Liver (tissue), 9 donors: Measurements from ENCODE around the gene CEND1. TPM values are rescaled to one million over a fixed set of nuclear protein-coding genes. Genes with fewer than 3 reads are reported as not detected.

ENCODE experiments used
- DNase-seq: peaks from one replicate; pipeline ENCODE4 v3.0.0-alpha.2; 2017; ENCODE audit warnings: low spot score
- H3K27ac ChIP-seq, 2 donors: one replicate each; pipeline ENCODE4 v1.7.0; 2013; ENCODE audit warnings: inconsistent platforms in 2 of 2, low read length in 2 of 2, control low read depth in 1 of 2, low read depth in 1 of 2, mild to moderate bottlenecking in 1 of 2
- H3K27me3 ChIP-seq, 4 donors: one replicate each; pipeline versions ENCODE4 v1.6.1 to v1.7.0; 2013; ENCODE audit warnings: low read length in 3 of 4, inconsistent platforms in 1 of 4, mild to moderate bottlenecking in 1 of 4, moderate library complexity in 1 of 4; ENCODE audit not compliant: control insufficient read depth in 4 of 4, insufficient read depth in 4 of 4
- H3K36me3 ChIP-seq, 4 donors: one replicate each; pipeline versions ENCODE4 v1.6.1 to v1.7.0; 2013; ENCODE audit warnings: low read length in 3 of 4, mild to moderate bottlenecking in 3 of 4, low read depth in 1 of 4, moderate library complexity in 1 of 4; ENCODE audit not compliant: control insufficient read depth in 4 of 4, insufficient read depth in 3 of 4
- H3K4me1 ChIP-seq, 4 donors: one replicate each; pipeline versions ENCODE4 v1.6.1 to v1.7.0; 2013; ENCODE audit warnings: low read length in 3 of 4, mild to moderate bottlenecking in 3 of 4, moderate library complexity in 1 of 4; ENCODE audit not compliant: control insufficient read depth in 4 of 4, insufficient read depth in 4 of 4
- H3K4me3 ChIP-seq, 3 donors: one replicate each; pipeline versions ENCODE4 v1.6.1 to v1.7.0; 2013; ENCODE audit warnings: low read length in 3 of 3, control low read depth in 1 of 3, low read depth in 1 of 3, mild to moderate bottlenecking in 1 of 3
- H3K9ac ChIP-seq, 2 donors: one replicate each; pipeline ENCODE4 v1.7.0; 2013; ENCODE audit warnings: low read length in 2 of 2, mild to moderate bottlenecking in 2 of 2, moderate library complexity in 2 of 2, control low read depth in 1 of 2, low read depth in 1 of 2
- H3K9me3 ChIP-seq, 4 donors: one replicate each; pipeline versions ENCODE4 v1.6.1 to v1.7.0; 2013; ENCODE audit warnings: low read length in 3 of 4; ENCODE audit not compliant: control insufficient read depth in 4 of 4
- FOXA1 ChIP-seq: IDR thresholded peaks from 2 replicates; pipeline ENCODE4 v1.6.1; 2016; ENCODE audit warnings: antibody characterized with exemption
- HNF4A ChIP-seq, 2 donors: conservative IDR thresholded peaks; 2 replicates each; pipeline ENCODE4 v1.6.1; 2016; ENCODE audit warnings: antibody characterized with exemption in 2 of 2, mild to moderate bottlenecking in 2 of 2
- HNF4G ChIP-seq: IDR thresholded peaks from 2 replicates; pipeline ENCODE4 v1.6.1; 2016; ENCODE audit warnings: antibody characterized with exemption
- JUND ChIP-seq, 2 donors: IDR thresholded peaks; 2 replicates each; pipeline ENCODE4 v1.6.1; 2016; ENCODE audit warnings: antibody characterized with exemption in 2 of 2
- RAD21 ChIP-seq, 2 donors: IDR thresholded peaks; 2 replicates each; pipeline ENCODE4 v1.6.1; 2016; ENCODE audit warnings: antibody characterized with exemption in 2 of 2, mild to moderate bottlenecking in 2 of 2
- RXRA ChIP-seq, 2 donors: IDR thresholded peaks; 2 replicates each; pipeline ENCODE4 v1.6.1; 2017 to 2018; ENCODE audit warnings: antibody characterized with exemption in 2 of 2, mild to moderate bottlenecking in 1 of 2
- SP1 ChIP-seq: IDR thresholded peaks from 2 replicates; pipeline ENCODE4 v1.6.1; 2018; ENCODE audit warnings: antibody characterized with exemption, mild to moderate bottlenecking
- YY1 ChIP-seq: IDR thresholded peaks from 2 replicates; pipeline ENCODE4 v1.6.1; 2016; ENCODE audit warnings: antibody characterized with exemption, mild to moderate bottlenecking
- WGBS: extraction: QIAGEN DNeasy Blood & Tissue Kit; methylation state at CpG from one replicate; pipeline ENCODE4 v1.1.7; 2013; 5-methylcytosine and 5-hydroxymethylcytosine counted together
- polyA plus RNA-seq, 2 donors: library from polyadenylated mRNA; stranded (reverse) in 1 of 2; unstranded in 1 of 2; fragments of 200-250 nt in 1 of 2; fragments of >200 nt in 1 of 2; fragmentation: Nextera tagmentation in 1 of 2; extraction: Ambion mirVana in 1 of 2; gene quantifications; one replicate each; pipeline versions ENCODE4 v1.2.1 to v1.2.3, GENCODE V29; 2013 to 2015
- total RNA-seq, 2 donors: library from RNA; depleted of rRNA; stranded (reverse); fragments of >200 nt; gene quantifications; one replicate each; pipeline ENCODE4 v1.2.3, GENCODE V29; 2014
- TF ChIP-seq, protein P1 (sequence below): fragments of 150-350 bp; IDR thresholded peaks from 2 replicates; pipeline ENCODE4 v1.5.1; 2017; ENCODE audit warnings: improper control_type of control experiment, low read depth, low read length; ENCODE audit not compliant: missing input control
- TF ChIP-seq, protein P2 (sequence below): IDR thresholded peaks from 2 replicates; pipeline ENCODE4 v1.6.1; 2016; ENCODE audit warnings: antibody characterized with exemption, mild to moderate bottlenecking
- donor health status: healthy.
- donor health status: healthy.
- donor health status: healthy.
- donor health status: healthy.
- donor health status: healthy.

CEND1 gene
- total and polyA plus RNA-seq, 4 donors, result not detected

DNA sequence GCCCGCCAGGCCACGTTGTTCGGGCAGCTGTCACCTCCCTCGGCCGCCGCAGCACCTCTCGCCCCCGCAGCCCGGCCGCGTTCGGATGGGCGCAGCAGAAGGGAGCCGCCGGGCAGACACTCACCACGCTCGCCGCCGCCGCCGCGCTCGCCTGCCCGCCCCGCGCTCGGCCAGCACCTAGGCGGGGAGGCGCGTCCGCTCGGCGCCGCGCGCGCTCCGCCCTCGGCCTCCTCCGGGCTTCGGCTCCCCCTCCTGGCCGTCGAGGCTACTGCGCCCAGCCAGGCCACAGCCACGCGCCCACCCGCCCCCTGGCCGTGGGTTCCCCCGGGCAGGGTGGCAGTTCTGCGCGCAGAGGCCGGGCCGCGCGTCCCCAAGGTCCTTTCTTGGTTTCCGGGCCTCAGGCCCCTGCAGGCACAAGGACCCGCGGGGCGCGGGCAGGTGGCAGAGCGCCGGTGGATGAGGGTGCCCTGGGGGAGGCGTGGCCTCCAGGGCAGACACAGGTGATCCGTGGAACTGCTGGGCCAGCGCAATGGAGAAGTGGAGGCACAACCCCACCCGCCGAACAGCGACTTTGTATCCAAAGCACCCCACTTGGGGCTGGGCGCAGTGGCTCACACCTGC lies 8.3 kb upstream of the CEND1 start, which contains the start of gene SLC25A22:
Gene SLC25A22, minus strand, starts transcription at position 189 of the 621 bp plus-strand sequence. CDS start 3,275 bp downstream, outside the sequence.
- Histone ChIP-seq H3K9ac (peak within 1 kb of the TSS; percentile 17 to 58), H3K27me3 (no peaks in the 10 kb centered on the region), H3K4me3 (peak within 1 kb of the TSS; percentile 8 to 77 (median 46)), H3K9me3 (no peaks in the 10 kb centered on the region), H3K27ac (peak within 1 kb of the TSS; percentile 97 to 98), H3K36me3 (peaks cover 0 to 7% (median 2%) of the 10 kb centered on the region in 4 donors), H3K4me1 (peaks cover 11 to 46% (median 28%) of the 10 kb centered on the region in 4 donors)
- 3% methylated on average over 69 of the region's 69 CpGs for WGBS
- DNase-seq, result peak; percentile 85
- TF ChIP-seq RAD21 (IDR thresholded peaks at IDR 0.05), result peak in 1 of 2 donors; percentile 65
- TF ChIP-seq FOXA1, result no peak
- TF ChIP-seq, protein P1, sequence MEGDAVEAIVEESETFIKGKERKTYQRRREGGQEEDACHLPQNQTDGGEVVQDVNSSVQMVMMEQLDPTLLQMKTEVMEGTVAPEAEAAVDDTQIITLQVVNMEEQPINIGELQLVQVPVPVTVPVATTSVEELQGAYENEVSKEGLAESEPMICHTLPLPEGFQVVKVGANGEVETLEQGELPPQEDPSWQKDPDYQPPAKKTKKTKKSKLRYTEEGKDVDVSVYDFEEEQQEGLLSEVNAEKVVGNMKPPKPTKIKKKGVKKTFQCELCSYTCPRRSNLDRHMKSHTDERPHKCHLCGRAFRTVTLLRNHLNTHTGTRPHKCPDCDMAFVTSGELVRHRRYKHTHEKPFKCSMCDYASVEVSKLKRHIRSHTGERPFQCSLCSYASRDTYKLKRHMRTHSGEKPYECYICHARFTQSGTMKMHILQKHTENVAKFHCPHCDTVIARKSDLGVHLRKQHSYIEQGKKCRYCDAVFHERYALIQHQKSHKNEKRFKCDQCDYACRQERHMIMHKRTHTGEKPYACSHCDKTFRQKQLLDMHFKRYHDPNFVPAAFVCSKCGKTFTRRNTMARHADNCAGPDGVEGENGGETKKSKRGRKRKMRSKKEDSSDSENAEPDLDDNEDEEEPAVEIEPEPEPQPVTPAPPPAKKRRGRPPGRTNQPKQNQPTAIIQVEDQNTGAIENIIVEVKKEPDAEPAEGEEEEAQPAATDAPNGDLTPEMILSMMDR, result peak; percentile 78

DNA sequence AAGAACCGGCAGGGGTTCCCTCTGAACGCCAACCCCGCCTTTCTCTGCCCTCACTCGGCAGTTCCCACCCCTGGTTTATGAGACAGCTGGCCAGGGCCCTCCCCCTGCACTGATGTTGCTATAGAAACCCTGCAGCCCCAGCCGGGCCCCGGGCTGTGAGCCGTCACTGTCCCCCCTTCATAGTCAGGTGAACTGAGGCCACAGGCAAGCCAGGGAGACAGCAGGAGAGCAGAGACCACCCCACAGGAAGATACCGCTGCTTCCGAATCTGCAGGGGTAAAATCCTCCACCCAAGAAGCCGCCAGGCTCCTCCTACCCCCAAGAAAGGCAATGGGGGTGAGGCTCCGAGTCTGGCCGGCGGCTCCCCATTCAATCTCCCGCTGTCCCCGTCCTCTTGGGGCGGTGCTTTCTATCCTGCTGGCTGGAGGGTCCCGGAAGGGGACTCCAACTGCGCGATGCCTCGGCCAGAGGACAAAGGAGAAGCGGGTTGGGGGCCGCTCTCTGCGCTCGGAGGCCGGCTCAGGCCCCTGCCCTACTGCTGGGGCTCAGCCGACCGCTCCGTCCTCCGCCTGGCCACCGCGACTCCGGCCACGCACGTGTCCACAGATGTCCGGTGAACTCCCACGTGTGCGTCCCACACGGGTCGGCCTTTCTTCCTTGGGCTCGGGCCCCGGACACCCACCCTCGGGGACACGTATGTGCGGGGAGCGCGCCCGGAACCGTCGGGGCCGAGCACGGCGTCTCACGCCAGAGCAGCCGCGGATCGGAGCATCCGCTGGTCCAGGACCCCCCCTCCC lies 7.6 kb upstream of the CEND1 start:
- peak overlapping the region; percentile 17 to 58 for H3K9ac ChIP-seq
- peaks cover 11 to 46% (median 28%) of the 10 kb centered on the region in 4 donors for H3K4me1 ChIP-seq
- peak; percentile 57 for DNase-seq
- peaks cover 0 to 8% (median 3%) of the 10 kb centered on the region in 4 donors for H3K36me3 ChIP-seq
- H3K27me3 ChIP-seq, result no peaks in the 10 kb centered on the region
- peak overlapping the region; percentile 97 to 98 for H3K27ac ChIP-seq
- WGBS, result 1% methylated on average over 57 of the region's 57 CpGs
- peak; percentile 5 for TF ChIP-seq SP1
- TF ChIP-seq YY1, result no peak
- H3K4me3 ChIP-seq, result peak overlapping the region; percentile 8 to 77 (median 46)
- no peaks in the 10 kb centered on the region for H3K9me3 ChIP-seq

DNA sequence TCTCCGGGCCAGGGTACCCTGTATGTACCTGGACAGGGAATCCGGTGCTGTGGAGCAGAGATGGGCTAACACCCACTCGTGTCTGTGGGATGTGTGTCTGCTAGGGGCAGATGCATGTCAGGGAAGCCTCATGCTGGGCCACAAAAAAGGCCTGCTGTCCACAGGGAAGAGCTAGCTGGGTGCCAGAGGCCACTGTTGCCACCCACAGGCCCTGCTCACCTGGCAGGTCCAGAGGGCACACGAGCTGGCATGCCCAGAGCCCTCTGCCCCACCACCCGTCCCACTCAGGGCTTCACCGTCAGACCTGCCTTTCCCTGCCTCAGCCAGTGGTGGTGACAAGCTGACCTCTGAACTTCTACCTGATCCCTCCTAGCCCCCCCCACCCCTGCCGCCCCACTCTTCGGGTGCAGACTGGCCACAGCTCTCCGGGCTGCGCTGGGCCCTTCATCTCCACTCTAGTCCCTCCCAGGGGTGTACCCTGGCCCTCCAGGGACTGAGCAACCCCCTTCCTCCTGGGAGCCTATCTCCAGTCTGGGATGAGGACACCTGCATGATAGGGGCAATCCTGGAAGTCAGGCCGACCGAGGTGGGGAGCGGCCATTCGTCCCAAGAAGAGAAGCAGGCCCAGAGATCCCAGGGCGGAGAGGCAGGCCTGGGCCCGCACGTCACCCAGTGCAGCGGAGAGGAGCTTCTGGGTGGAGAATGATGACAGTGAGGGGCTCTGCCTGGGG lies 6.8 kb upstream of the CEND1 start:
- Histone ChIP-seq H3K27me3 (no peaks in the 10 kb centered on the region), H3K36me3 (peaks cover 0 to 12% (median 5%) of the 10 kb centered on the region in 4 donors), H3K9me3 (no peaks in the 10 kb centered on the region), H3K27ac (peak overlapping the region; percentile 97 to 98), H3K4me3 (peak overlapping the region; percentile 49 to 77 (median 67)), H3K9ac (peak overlapping the region; percentile 87), H3K4me1 (peaks cover 11 to 46% (median 28%) of the 10 kb centered on the region in 4 donors)
- DNase-seq, result no peak
- TF ChIP-seq HNF4A (conservative IDR thresholded peaks at IDR 0.05), result peak; percentile 77 to 80
- TF ChIP-seq JUND (IDR thresholded peaks at IDR 0.05), result no peak
- TF ChIP-seq, protein P1, result no peak
- TF ChIP-seq, protein P2, sequence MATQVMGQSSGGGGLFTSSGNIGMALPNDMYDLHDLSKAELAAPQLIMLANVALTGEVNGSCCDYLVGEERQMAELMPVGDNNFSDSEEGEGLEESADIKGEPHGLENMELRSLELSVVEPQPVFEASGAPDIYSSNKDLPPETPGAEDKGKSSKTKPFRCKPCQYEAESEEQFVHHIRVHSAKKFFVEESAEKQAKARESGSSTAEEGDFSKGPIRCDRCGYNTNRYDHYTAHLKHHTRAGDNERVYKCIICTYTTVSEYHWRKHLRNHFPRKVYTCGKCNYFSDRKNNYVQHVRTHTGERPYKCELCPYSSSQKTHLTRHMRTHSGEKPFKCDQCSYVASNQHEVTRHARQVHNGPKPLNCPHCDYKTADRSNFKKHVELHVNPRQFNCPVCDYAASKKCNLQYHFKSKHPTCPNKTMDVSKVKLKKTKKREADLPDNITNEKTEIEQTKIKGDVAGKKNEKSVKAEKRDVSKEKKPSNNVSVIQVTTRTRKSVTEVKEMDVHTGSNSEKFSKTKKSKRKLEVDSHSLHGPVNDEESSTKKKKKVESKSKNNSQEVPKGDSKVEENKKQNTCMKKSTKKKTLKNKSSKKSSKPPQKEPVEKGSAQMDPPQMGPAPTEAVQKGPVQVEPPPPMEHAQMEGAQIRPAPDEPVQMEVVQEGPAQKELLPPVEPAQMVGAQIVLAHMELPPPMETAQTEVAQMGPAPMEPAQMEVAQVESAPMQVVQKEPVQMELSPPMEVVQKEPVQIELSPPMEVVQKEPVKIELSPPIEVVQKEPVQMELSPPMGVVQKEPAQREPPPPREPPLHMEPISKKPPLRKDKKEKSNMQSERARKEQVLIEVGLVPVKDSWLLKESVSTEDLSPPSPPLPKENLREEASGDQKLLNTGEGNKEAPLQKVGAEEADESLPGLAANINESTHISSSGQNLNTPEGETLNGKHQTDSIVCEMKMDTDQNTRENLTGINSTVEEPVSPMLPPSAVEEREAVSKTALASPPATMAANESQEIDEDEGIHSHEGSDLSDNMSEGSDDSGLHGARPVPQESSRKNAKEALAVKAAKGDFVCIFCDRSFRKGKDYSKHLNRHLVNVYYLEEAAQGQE, result peak; percentile 32
- peak; percentile 46 to 52 for TF ChIP-seq RXRA (IDR thresholded peaks at IDR 0.05)
- TF ChIP-seq HNF4G, result no peak
- peak; percentile 72 for TF ChIP-seq SP1
- WGBS, result 17% methylated on average over 18 of the region's 18 CpGs
